ENCODE results near the gene NLGN2.

NLGN2 gene

GRCh38 chr17:7415784-7416183, 8.1 kb downstream of the NLGN2 start:
- DNase-seq, result no peak

DNA sequence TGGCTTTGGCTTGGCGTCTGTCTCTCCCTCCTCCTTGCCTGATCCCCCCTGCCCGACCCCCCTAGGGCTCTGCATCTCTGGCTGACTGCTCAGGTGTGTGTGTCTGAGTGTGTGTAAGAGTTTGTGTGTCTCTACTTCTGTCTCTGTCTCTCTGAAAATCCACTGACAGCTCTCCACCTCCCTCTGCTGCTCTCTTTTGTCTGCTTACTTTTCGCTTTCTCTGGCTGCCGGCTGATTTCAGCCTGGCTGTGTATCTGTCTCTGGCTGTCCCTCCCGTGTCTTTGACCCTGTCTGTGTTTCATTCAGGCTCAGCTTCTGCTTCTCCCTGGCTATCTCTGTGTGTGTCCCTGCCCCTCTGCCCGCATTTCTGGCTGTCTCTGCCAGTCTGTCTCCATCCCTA, 8.7 kb downstream of the NLGN2 start:
- DNase-seq, result no peak

- no peak for DNase-seq
Measured at GRCh38 chr17:7417056-7417655, 9.5 kb downstream of the NLGN2 start.

- no peak for DNase-seq
Measured at GRCh38 chr17:7418472-7419152, 11.0 kb downstream of the NLGN2 start.

- DNase-seq, result no peak
Measured at GRCh38 chr17:7419819-7420610, 12.4 kb downstream of the NLGN2 start, which contains the start of gene SPEM1. Gene SPEM1 (plus strand): TSS chr17:7420324. CDS start chr17:7420385, 61 bp downstream.

GRCh38 chr17:7421186-7421585, 13.5 kb downstream of the NLGN2 start:
- no peak for DNase-seq

DNA sequence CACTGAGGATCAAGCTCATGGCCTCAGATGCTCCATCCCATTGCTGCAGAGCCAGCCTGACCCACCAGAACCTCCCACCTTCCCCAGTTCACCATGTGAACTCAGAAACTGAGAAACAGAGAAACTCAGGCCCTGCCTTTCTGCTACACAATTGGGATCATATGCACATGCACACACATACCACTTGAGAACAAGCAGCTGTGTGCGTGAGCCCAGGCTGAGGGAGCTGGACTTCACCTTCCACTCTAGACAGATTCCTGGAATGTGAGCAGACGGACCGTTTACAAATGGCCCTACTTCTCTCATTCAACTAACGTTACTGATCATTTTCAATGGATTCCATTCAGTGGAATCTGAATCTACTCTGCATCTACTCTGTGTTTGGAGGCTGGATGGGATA, 16.0 kb downstream of the NLGN2 start:
- DNase-seq, result no peak

GRCh38 chr17:7425316-7425715, 17.7 kb downstream of the NLGN2 start, which contains the start of gene SPEM2:
Gene SPEM2 (plus strand): TSS chr17:7425616. CDS start chr17:7425689, 73 bp downstream.
- no peak for DNase-seq

GRCh38 chr17:7425756-7426155, 18.1 kb downstream of the NLGN2 start:
- no peak for DNase-seq

- no peak for DNase-seq
Measured at GRCh38 chr17:7426203-7426863, 18.7 kb downstream of the NLGN2 start.

- DNase-seq, result no peak
Measured at GRCh38 chr17:7426896-7427489, 19.3 kb downstream of the NLGN2 start.

- DNase-seq, result no peak
Measured at GRCh38 chr17:7427549-7427948, 19.9 kb downstream of the NLGN2 start.

GRCh38 chr17:7428557-7428956, 20.9 kb downstream of the NLGN2 start, which contains the start of gene SPEM3:
Gene SPEM3 (plus strand): TSS chr17:7428857. CDS start chr17:7428903, 46 bp downstream.
- no peak for DNase-seq

GRCh38 chr17:7429722-7430121, 22.1 kb downstream of the NLGN2 start:
- DNase-seq, result no peak

DNA sequence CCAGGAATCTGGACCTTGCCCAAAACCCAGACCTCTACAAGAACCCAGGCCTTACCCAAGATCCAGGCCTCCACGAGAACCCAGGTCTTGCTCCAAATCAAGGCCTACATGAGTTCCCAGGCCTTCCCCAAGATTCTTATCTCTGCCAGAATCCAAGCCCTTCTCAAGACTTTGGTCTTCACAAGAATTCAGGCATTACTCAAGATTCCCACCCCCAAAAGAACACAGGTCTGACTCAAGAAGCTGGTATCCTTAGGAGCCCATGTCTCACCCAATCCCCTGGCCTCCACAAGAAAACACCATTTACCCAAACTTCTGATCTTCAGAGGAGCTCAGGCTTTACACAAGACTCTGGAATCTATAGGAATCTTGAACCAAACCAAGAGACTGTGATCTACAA, 23.6 kb downstream of the NLGN2 start:
- DNase-seq, result no peak

DNA sequence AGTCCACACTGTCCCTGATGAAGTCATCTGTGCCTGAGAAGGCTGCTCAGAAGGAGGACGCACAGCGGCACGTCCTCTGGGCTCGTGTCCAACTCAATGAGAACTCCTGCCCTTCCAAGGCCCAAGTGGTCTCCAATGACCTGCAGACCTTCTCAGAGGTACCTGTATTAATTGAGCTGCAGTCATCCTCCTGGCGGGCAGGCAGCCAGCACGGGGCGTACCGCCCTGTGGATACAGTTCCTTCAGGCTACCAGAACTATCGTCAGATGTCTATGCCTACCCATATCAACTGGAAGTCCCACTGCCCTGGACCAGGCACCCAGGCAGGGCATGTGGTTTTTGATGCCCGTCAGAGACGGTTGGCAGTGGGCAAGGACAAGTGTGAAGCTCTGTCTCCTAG, 24.7 kb downstream of the NLGN2 start:
- no peak for DNase-seq

DNA sequence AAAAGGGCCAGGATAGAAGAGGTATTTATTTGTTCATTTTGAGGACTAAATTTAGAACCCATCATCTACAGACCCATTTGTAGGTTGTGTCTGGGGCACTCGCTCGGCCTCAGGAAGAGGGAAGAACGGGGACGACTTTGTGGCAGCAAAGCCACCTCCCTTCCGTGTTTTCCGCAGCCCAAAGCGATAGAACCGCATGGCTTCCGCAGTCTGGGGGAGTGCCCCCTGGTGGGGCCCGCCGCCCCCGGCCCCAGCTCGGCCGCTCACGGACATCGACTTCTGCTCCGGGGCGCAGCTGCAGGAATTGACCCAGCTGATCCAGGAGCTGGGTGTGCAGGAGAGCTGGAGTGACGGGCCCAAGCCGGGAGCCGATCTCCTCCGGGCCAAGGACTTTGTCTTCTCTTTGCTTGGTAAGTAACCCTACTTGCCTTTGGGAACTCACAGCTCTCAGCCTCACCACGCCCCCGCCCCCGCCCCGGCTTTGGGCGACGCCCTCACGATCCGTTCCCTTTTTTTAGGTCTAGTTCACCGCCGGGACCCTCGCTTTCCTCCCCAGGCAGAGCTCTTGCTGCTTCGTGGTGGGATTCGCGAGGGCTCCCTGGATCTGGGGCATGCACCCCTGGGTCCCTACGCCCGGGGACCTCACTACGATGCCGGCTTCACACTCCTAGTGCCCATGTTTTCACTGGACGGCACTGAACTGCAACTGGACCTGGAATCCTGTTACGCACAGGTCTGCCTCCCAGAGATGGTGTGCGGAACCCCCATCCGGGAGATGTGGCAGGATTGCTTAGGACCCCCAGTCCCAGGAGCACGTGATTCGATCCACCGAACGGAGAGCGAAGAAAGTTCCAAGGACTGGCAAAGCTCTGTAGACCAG, 28.3 kb downstream of the NLGN2 start:
- no peak for DNase-seq

DNA sequence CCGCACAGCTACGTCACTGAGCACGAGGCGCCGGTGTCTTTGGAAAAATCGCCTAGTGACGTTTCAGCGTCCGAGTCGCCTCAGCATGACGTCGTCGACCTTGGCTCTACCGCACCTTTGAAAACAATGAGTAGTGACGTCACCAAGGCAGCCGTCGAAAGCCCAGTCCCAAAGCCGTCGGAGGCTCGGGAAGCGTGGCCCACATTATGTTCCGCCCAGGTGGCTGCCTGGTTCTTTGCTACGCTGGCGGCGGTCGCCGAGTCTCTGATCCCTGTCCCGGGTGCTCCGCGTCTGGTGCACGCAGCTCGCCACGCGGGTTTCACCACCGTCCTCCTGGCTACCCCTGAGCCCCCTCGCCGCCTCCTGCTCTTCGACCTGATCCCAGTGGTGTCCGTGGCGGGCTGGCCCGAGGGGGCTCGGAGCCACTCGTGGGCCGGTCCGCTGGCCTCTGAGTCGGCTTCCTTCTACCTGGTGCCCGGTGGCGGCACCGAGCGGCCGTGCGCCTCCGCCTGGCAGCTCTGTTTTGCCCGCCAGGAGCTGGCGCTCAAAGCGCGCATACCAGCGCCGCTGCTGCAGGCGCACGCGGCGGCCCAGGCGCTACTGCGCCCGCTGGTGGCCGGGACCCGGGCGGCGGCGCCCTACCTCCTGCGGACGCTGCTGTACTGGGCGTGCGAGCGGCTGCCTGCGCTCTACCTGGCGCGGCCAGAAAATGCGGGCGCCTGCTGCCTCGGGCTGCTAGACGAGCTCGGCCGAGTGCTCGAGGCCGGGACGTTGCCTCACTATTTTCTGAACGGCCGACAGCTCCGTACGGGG, 29.1 kb downstream of the NLGN2 start:
- peak; percentile 40 for DNase-seq

- DNase-seq, result no peak
Measured at GRCh38 chr17:7437369-7437863, 29.8 kb downstream of the NLGN2 start.

DNA sequence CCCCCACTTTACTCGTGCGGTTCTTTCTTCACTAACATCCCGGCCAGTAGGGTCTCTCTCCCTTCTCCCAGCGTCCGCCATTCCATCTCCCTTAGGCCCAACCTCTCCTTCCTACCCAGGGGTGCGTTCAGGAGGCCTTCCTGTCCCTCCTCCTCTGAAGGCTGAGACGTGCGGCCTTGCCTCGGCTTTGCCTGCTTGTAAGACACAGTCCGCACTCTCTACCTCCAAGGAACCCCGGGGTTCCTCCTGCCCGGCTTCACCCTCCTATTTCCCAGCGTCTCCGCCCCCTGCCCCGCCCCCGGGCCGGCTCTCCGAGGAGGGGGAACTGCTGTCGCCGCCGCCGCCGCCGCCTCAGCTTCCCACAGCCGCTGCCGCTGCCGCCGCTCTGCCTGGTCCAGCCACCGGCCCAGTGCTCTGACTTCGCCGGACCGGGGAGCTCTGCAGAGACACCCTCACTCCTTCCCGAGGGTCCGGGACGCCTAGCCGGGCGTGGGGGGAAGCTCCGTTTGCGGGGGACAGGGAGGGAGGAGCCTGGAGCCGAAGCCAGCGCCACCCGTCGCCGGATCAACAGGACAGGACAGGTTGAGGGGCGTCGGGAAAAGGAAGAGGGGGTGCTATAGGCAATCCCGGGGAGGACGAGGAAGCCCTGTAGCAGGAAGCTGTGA, 30.4 kb downstream of the NLGN2 start:
- DNase-seq, result no peak

Data from kidney glomerular epithelial cell (primary cell).